IMR-90 (cell line): ENCODE results near the gene CSRP1. TPM values are rescaled to one million over a fixed set of nuclear protein-coding genes. Genes with fewer than 3 reads are reported as not detected.

Source experiments
- ATAC-seq: fragments of 200-7000 bp; cut with Tn5 transposase; 2 replicates; pipeline ENCODE4 v1.9.1; 2020; ENCODE audit warnings: low read depth, mild to moderate bottlenecking, moderate library complexity
- BruUV-seq: library from RNA; stranded (reverse); fragments of 400-500 nt; replicated peaks from 2 replicates; lab custom pipeline; 2021; lab: Mats Ljungman, UMichigan
- CTCF ChIA-PET: fragments of 300-600 bp; formaldehyde crosslinking; extraction: SDS; loops from one replicate; lab custom pipeline; 2021; ENCODE audit warnings: antibody characterized with exemption; lab: Yijun Ruan, JAX
- POLR2A ChIA-PET: fragments of 300-600 bp; sonication (Branson Sonifier 250); formaldehyde crosslinking; loops from one replicate; lab custom pipeline; 2022; ENCODE audit warnings: antibody characterized with exemption; ENCODE audit not compliant: unreplicated experiment; lab: Charles Lee
- DNase-seq: peaks from one replicate; pipeline ENCODE4 v3.0.0; 2013
- H2AFZ ChIP-seq: replicated peaks from 2 replicates; pipeline ENCODE3; 2013; ENCODE audit warnings: low read length, mild to moderate bottlenecking; ENCODE audit not compliant: poor library complexity
- H2AK5ac ChIP-seq: 2 replicates; pipeline ENCODE4 v1.6.1; 2013; ENCODE audit warnings: low read depth, low read length, inconsistent platforms
- H2AK9ac ChIP-seq: replicated peaks from 2 replicates; pipeline ENCODE3; 2013; ENCODE audit warnings: mild to moderate bottlenecking, low read depth, low read length, moderate library complexity; ENCODE audit not compliant: poor library complexity
- H2BK120ac ChIP-seq: 2 replicates; pipeline ENCODE4 v1.6.1; 2013; ENCODE audit warnings: low read depth, low read length, inconsistent platforms
- H2BK15ac ChIP-seq: 3 replicates; pipeline ENCODE4 v1.6.1; 2013; ENCODE audit warnings: low read depth, low read length, inconsistent platforms
- H2BK20ac ChIP-seq: 2 replicates; pipeline ENCODE4 v1.6.1; 2013; ENCODE audit warnings: low read depth, mild to moderate bottlenecking, inconsistent platforms, low read length, moderate library complexity
- H2BK5ac ChIP-seq: 2 replicates; pipeline ENCODE4 v1.6.1; 2013; ENCODE audit warnings: mild to moderate bottlenecking, low read depth, low read length, inconsistent platforms; ENCODE audit not compliant: poor library complexity, severe bottlenecking
- H3K14ac ChIP-seq: replicated peaks from 2 replicates; pipeline ENCODE4 v1.6.1; 2013; ENCODE audit warnings: low read depth, low read length, inconsistent platforms
- H3K18ac ChIP-seq: 2 replicates; pipeline ENCODE4 v1.6.1; 2013; ENCODE audit warnings: low read depth, low read length, control low read depth
- H3K23ac ChIP-seq: 2 replicates; pipeline ENCODE4 v1.6.1; 2013; ENCODE audit warnings: low read depth, low read length, inconsistent platforms
- H3K27ac ChIP-seq: 2 replicates; pipeline ENCODE4 v1.5.1; 2013; ENCODE audit warnings: mild to moderate bottlenecking, control low read depth, low read length; ENCODE audit not compliant: insufficient read depth
- H3K27me3 ChIP-seq: 2 replicates; pipeline ENCODE4 v1.6.1; 2013; ENCODE audit warnings: low read length; ENCODE audit not compliant: control insufficient read depth, insufficient read depth
- H3K36me3 ChIP-seq: 2 replicates; pipeline ENCODE4 v1.6.1; 2013; ENCODE audit warnings: low read length, mixed read lengths; ENCODE audit not compliant: control insufficient read depth, insufficient read depth
- H3K4ac ChIP-seq: 2 replicates; pipeline ENCODE4 v1.6.1; 2013; ENCODE audit warnings: low read depth, low read length, inconsistent platforms
- H3K4me1 ChIP-seq: 2 replicates; pipeline ENCODE4 v1.6.1; 2013; ENCODE audit warnings: low read length, mixed read lengths; ENCODE audit not compliant: control insufficient read depth, insufficient read depth
- H3K4me2 ChIP-seq: 2 replicates; pipeline ENCODE4 v1.6.1; 2013; ENCODE audit warnings: low read depth, mild to moderate bottlenecking, control low read depth, low read length, moderate library complexity
- H3K4me3 ChIP-seq: 2 replicates; pipeline ENCODE4 v1.5.1; 2013; ENCODE audit warnings: low read depth, mild to moderate bottlenecking, control low read depth, low read length, moderate library complexity; ENCODE audit not compliant: insufficient read depth
- H3K56ac ChIP-seq: 2 replicates; pipeline ENCODE4 v1.6.1; 2013; ENCODE audit warnings: low read length, inconsistent platforms; ENCODE audit not compliant: insufficient read depth; ENCODE audit errors: extremely low read depth
- H3K79me1 ChIP-seq, 2 experiments: 2 replicates each; pipeline ENCODE4 v1.6.1; 2013; ENCODE audit warnings: low read length in 2 of 2, inconsistent platforms in 1 of 2, low read depth in 1 of 2
- H3K9ac ChIP-seq: 2 replicates; pipeline ENCODE4 v1.6.1; 2013; ENCODE audit warnings: low read depth, low read length, control low read depth
- H3K9me1 ChIP-seq: 2 replicates; pipeline ENCODE4 v1.6.1; 2013; ENCODE audit warnings: low read length, inconsistent platforms; ENCODE audit not compliant: insufficient read depth
- H3K9me3 ChIP-seq: 2 replicates; pipeline ENCODE4 v1.6.1; 2013; ENCODE audit warnings: low read length; ENCODE audit not compliant: control insufficient read depth, insufficient read depth
- H4K20me1 ChIP-seq: 2 replicates; pipeline ENCODE4 v1.6.1; 2013; ENCODE audit warnings: low read length, inconsistent platforms; ENCODE audit not compliant: insufficient read depth
- H4K5ac ChIP-seq: 2 replicates; pipeline ENCODE4 v1.6.1; 2013; ENCODE audit warnings: mild to moderate bottlenecking, low read depth, low read length, control low read depth
- H4K8ac ChIP-seq, 2 experiments: 2 replicates each; pipeline ENCODE4 v1.6.1; 2013; ENCODE audit warnings: low read depth in 2 of 2, low read length in 2 of 2, control low read depth in 1 of 2, inconsistent platforms in 1 of 2
- H4K91ac ChIP-seq: 2 replicates; pipeline ENCODE4 v1.6.1; 2013; ENCODE audit warnings: low read depth, low read length, inconsistent platforms; ENCODE audit not compliant: insufficient read depth
- CEBPB ChIP-seq: IDR thresholded peaks from 2 replicates; pipeline ENCODE4 v1.6.1; 2012; ENCODE audit warnings: low read depth, low read length, improper control_type of control experiment
- MAFK ChIP-seq: IDR thresholded peaks from 2 replicates; pipeline ENCODE4 v1.6.1; 2012; ENCODE audit warnings: low read depth, low read length, improper control_type of control experiment
- MAZ ChIP-seq: IDR thresholded peaks from 2 replicates; pipeline ENCODE4 v1.6.1; 2012; ENCODE audit warnings: low read depth, mild to moderate bottlenecking, low read length, improper control_type of control experiment, moderate library complexity, borderline replicate concordance
- RCOR1 ChIP-seq: IDR thresholded peaks from 2 replicates; pipeline ENCODE4 v1.6.1; 2012; ENCODE audit warnings: mild to moderate bottlenecking, low read length, improper control_type of control experiment; ENCODE audit not compliant: insufficient replicate concordance
- WGBS, 2 experiments: methylation state at CpG; one replicate each; pipeline versions ENCODE4 v1.1.5 to v1.1.7; 2013; ENCODE audit warnings: missing lambda C conversion rate in 2 of 2; ENCODE audit not compliant: insufficient read length in 1 of 2; ENCODE audit errors: extremely low coverage in 2 of 2; 5-methylcytosine and 5-hydroxymethylcytosine counted together
- dilution Hi-C: fragments of 300-500 bp; cut with HindIII; formaldehyde crosslinking; loops from one replicate; pipeline ENCODE4 v1.14.3; 2018; ENCODE audit warnings: low sequenced_read_pairs; ENCODE audit not compliant: unreplicated experiment
- in situ Hi-C: fragments of 300-500 bp; cut with MboI; formaldehyde crosslinking; loops from 3 replicates; pipeline ENCODE4 v1.14.3; 2019; ENCODE audit warnings: low sequenced_read_pairs, inconsistent platforms, mixed read lengths
- intact Hi-C: fragments of 100-400 bp; cut with micrococcal nuclease; formaldehyde crosslinking; loops from 2 replicates; pipeline ENCODE4 v1.10.0; 2022
- polyA plus RNA-seq, 3 experiments: library from polyadenylated mRNA; depleted of rRNA; stranded (reverse); fragments of >200 nt; gene quantifications; 2 replicates each; pipeline ENCODE4 v1.2.3, GENCODE V29; 2012; ENCODE audit warnings: low replicate concordance in 1 of 3
- total RNA-seq: library from RNA; depleted of rRNA; stranded (reverse); fragments of >200 nt; gene quantifications from 2 replicates; pipeline ENCODE4 v1.2.3, GENCODE V29; 2012; rRNA removed
- TF ChIP-seq, protein P1 (sequence below): fragments of 150-350 bp; IDR thresholded peaks from 2 replicates; pipeline ENCODE4 v1.6.1; 2017; ENCODE audit warnings: mild to moderate bottlenecking, antibody characterized with exemption, low read length, low read depth

Gene CSRP1
- total and polyA plus RNA-seq, 2 of the 4 experiments (the other 2 are of a cell fraction): 1,037 to 1,498 TPM

DNA sequence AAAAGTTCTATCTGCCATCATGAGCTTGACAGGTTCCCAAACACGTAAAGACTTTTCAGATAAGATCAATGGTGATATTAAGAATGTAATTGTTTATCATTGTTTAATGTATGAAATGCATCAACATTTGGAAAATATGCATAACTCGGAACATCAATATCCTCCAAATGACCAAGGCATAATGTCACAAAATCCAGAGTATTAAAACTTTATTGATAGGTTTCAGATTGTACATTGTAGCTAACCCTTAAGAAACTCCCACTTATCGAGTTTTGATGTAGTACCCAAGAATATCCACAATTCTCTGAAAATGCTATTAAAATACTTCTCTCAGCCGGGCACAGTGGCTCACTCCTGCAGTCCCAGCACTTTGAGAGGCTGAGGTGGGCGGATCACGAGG is 73.3 kb downstream of the CSRP1 start:
- H3K9me1 ChIP-seq: no peaks in the 10 kb centered on the region; the same call in none of the 2 replicates
- H3K4me3 ChIP-seq: no peak overlapping the region
- no peaks in the 10 kb centered on the region for H3K79me1 ChIP-seq
- no peak overlapping the region for H3K14ac ChIP-seq
- no peak overlapping the region for H4K8ac ChIP-seq
- no peak overlapping the region for H3K4ac ChIP-seq
- no peak overlapping the region for H3K18ac ChIP-seq
- POLR2A ChIA-PET: no interaction called here
- no peak overlapping the region for H4K5ac ChIP-seq
- H3K36me3 ChIP-seq: no peaks in the 10 kb centered on the region
- no peak overlapping the region for H2AFZ ChIP-seq
- H3K23ac ChIP-seq: no peak overlapping the region
- no peak overlapping the region for H2BK120ac ChIP-seq
- no peak overlapping the region for H4K91ac ChIP-seq
- no CpG with 5 or more reads among the region's 6 CpGs for WGBS, 2 experiments
- dilution Hi-C loops: no loop called here
- no TSS peak for BruUV-seq
- in situ Hi-C loops: no loop called here
- H3K56ac ChIP-seq: no peak overlapping the region
- H2BK20ac ChIP-seq: no peak overlapping the region
- no peak overlapping the region for H2BK5ac ChIP-seq
- H3K27ac ChIP-seq: no peak overlapping the region
- intact Hi-C loops: loop anchor here (2.0 kb wide), 1 partner anchor 35 kb away; the partner anchor contains the start of gene PHLDA3
- H2AK9ac ChIP-seq: no peak overlapping the region
- no peaks in the 10 kb centered on the region for H3K9me3 ChIP-seq
- no peak overlapping the region for H3K9ac ChIP-seq
- H3K27me3 ChIP-seq: peaks cover 16% of the 10 kb centered on the region
- H3K4me1 ChIP-seq: no peaks in the 10 kb centered on the region
- TF ChIP-seq RCOR1: no peak
- TF ChIP-seq, protein P1, sequence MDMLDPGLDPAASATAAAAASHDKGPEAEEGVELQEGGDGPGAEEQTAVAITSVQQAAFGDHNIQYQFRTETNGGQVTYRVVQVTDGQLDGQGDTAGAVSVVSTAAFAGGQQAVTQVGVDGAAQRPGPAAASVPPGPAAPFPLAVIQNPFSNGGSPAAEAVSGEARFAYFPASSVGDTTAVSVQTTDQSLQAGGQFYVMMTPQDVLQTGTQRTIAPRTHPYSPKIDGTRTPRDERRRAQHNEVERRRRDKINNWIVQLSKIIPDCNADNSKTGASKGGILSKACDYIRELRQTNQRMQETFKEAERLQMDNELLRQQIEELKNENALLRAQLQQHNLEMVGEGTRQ: no peak
- TF ChIP-seq MAZ: no peak
- no peak for TF ChIP-seq MAFK
- no peak for TF ChIP-seq CEBPB
- H2AK5ac ChIP-seq: no peak overlapping the region
- DNase-seq: no peak
- ATAC-seq: no peak
- CTCF ChIA-PET: interaction anchor here (0.6 to 1.3 kb wide), 3 partner anchors 49 to 240 kb away, joined by 3 to 7 read pairs (median 4); no protein-coding TSS in a partner anchor
- no peak overlapping the region for H2BK15ac ChIP-seq
- no peaks in the 10 kb centered on the region for H4K20me1 ChIP-seq
- H3K4me2 ChIP-seq: no peak overlapping the region

Other genes with a start within 250 kb of the CSRP1 start
- under 0.01 and 0.18 TPM in 2 replicates for gene PKP1, start 223.6 kb downstream of the CSRP1 start, total RNA-seq
- 0.16 and 0.36 TPM in 2 replicates for gene PKP1, start 223.6 kb downstream of the CSRP1 start, polyA plus RNA-seq (2012; rRNA removed)
- gene TNNT2, start 129.4 kb downstream of the CSRP1 start, total RNA-seq: 0.18 and 0.56 TPM in 2 replicates
- gene TNNT2, start 129.4 kb downstream of the CSRP1 start, polyA plus RNA-seq (2012; rRNA removed): 1.2 TPM in 2 replicates
- gene LAD1, start 107.8 kb downstream of the CSRP1 start, total RNA-seq: under 0.01 TPM in 1 of 2 replicates, not detected in the other
- gene LAD1, start 107.8 kb downstream of the CSRP1 start, polyA plus RNA-seq (2012; rRNA removed): 0.07 and 0.09 TPM in 2 replicates
- gene TNNI1, start 85.4 kb downstream of the CSRP1 start, total RNA-seq: not detected in 2 replicates
- gene TNNI1, start 85.4 kb downstream of the CSRP1 start, polyA plus RNA-seq (2012; rRNA removed): not detected in 2 replicates
- 41.6 and 44.2 TPM in 2 replicates for gene PHLDA3, start 37.9 kb downstream of the CSRP1 start, total RNA-seq
- 102 and 122 TPM in 2 replicates for gene PHLDA3, start 37.9 kb downstream of the CSRP1 start, polyA plus RNA-seq (2012; rRNA removed)
- 14.0 and 14.4 TPM in 2 replicates for gene NAV1, start 32.0 kb upstream of the CSRP1 start, total RNA-seq
- 23.1 and 23.6 TPM in 2 replicates for gene NAV1, start 32.0 kb upstream of the CSRP1 start, polyA plus RNA-seq (2012; rRNA removed)